GM18951 (cell line): ENCODE measurements around the gene LRRC37B.
"Not testable (repeated sequence)": the region's sequence is repeated elsewhere in the genome, so short reads cannot be mapped to it uniquely, and the experiment has no call there.

Source experiments
- POLR2A ChIP-seq: IDR thresholded peaks from 4 replicates; pipeline ENCODE4 v1.6.1; 2011; ENCODE audit warnings: mild to moderate bottlenecking; ENCODE audit not compliant: insufficient read length, insufficient read depth; ENCODE audit errors: extremely low read depth
- in situ Hi-C: fragments of 300-500 bp; cut with MboI; formaldehyde crosslinking; loops from one replicate; pipeline ENCODE4 v1.12.0; 2022; ENCODE audit warnings: low sequenced_read_pairs, mixed read lengths, inconsistent platforms; ENCODE audit not compliant: unreplicated experiment

Gene LRRC37B

GRCh38 chr17:32020943-32021614 lies 13.9 kb downstream of the LRRC37B start:
- in situ Hi-C loops: loop anchor here (10.0 kb wide), 1 partner anchor 976 kb away; no protein-coding TSS in a partner anchor
- no peak for TF ChIP-seq POLR2A

- no peak for TF ChIP-seq POLR2A
Observed at GRCh38 chr17:32021615-32021955, 14.4 kb downstream of the LRRC37B start.

GRCh38 chr17:32022554-32022953 lies 15.4 kb downstream of the LRRC37B start:
- in situ Hi-C loops: loop anchor here (10.0 kb wide), 1 partner anchor 978 kb away; no protein-coding TSS in a partner anchor

More at GRCh38 chr17:32021615-32021955, 14.4 kb downstream of the LRRC37B start:
- in situ Hi-C loops: loop anchor here (10.0 kb wide), 1 partner anchor 977 kb away; no protein-coding TSS in a partner anchor

- in situ Hi-C loops: loop anchor here (10.0 kb wide), 1 partner anchor 982 kb away; no protein-coding TSS in a partner anchor
Observed at GRCh38 chr17:32027271-32027670, 20.1 kb downstream of the LRRC37B start.

GRCh38 chr17:32033223-32033622 lies 26.0 kb downstream of the LRRC37B start:
- in situ Hi-C loops: no loop called here
- no peak for TF ChIP-seq POLR2A

GRCh38 chr17:32033812-32034211 lies 26.6 kb downstream of the LRRC37B start:
- in situ Hi-C loops: not testable (repeated sequence)

GRCh38 chr17:32040246-32040645 lies 33.1 kb downstream of the LRRC37B start:
- in situ Hi-C loops: not testable (repeated sequence)

- in situ Hi-C loops: not testable (repeated sequence)
Observed at GRCh38 chr17:32041306-32041875, 34.2 kb downstream of the LRRC37B start.

GRCh38 chr17:32042266-32042665 lies 35.1 kb downstream of the LRRC37B start:
- in situ Hi-C loops: not testable (repeated sequence)

GRCh38 chr17:32045611-32046010 lies 38.4 kb downstream of the LRRC37B start:
- in situ Hi-C loops: not testable (repeated sequence)

- in situ Hi-C loops: not testable (repeated sequence)
Observed at GRCh38 chr17:32047663-32048062, 40.5 kb downstream of the LRRC37B start.

- in situ Hi-C loops: loop anchor here (5.0 kb wide), 1 partner anchor 1413 kb away; no protein-coding TSS in a partner anchor
Observed at GRCh38 chr17:32054985-32055384, 47.8 kb downstream of the LRRC37B start.

GRCh38 chr17:32055425-32055824 lies 48.2 kb downstream of the LRRC37B start:
- in situ Hi-C loops: loop anchor here (5.0 kb wide), 1 partner anchor 1413 kb away; no protein-coding TSS in a partner anchor

GRCh38 chr17:32056500-32056899 lies 49.3 kb downstream of the LRRC37B start:
- in situ Hi-C loops: loop anchor here (5.0 kb wide), 1 partner anchor 1414 kb away; no protein-coding TSS in a partner anchor

GRCh38 chr17:32057460-32058105 lies 50.4 kb downstream of the LRRC37B start:
- in situ Hi-C loops: loop anchor here (5.0 kb wide), 1 partner anchor 1415 kb away; no protein-coding TSS in a partner anchor

GRCh38 chr17:32060695-32061094 lies 53.5 kb downstream of the LRRC37B start:
- in situ Hi-C loops: not testable (repeated sequence)

GRCh38 chr17:32061840-32062239 lies 54.7 kb downstream of the LRRC37B start:
- in situ Hi-C loops: not testable (repeated sequence)

- in situ Hi-C loops: not testable (repeated sequence)
Observed at GRCh38 chr17:32064091-32064490, 56.9 kb downstream of the LRRC37B start.

GRCh38 chr17:32066123-32066680 lies 59.0 kb downstream of the LRRC37B start:
- in situ Hi-C loops: not testable (repeated sequence)
